Central memory CD8-positive, alpha-beta T cell (primary cell): ENCODE measurements around the gene SOS1.

Source experiments
- ATAC-seq: fragments of 150-1000 bp; cut with Tn5 transposase; replicated peaks from 2 replicates; pipeline ENCODE4 v1.10.0; 2022; ENCODE audit warnings: mild to moderate bottlenecking, moderate FRiP score, moderate number of reproducible peaks; ENCODE audit not compliant: poor library complexity, severe bottlenecking; ENCODE audit errors: extremely low read depth
- DNase-seq, 2 donors: peaks; one replicate each; pipeline ENCODE4 v3.0.0; 2021; ENCODE audit warnings: low spot score in 2 of 2
- H3K27ac Mint-ChIP-seq: one replicate; pipeline ENCODE4 v1.8.0; 2022; ENCODE audit warnings: low read depth, mild to moderate bottlenecking, moderate library complexity, mixed read lengths
- H3K27me3 Mint-ChIP-seq: one replicate; pipeline ENCODE4 v1.8.0; 2022; ENCODE audit warnings: mixed read lengths
- H3K36me3 Mint-ChIP-seq: one replicate; pipeline ENCODE4 v1.8.0; 2022; ENCODE audit warnings: mild to moderate bottlenecking, moderate library complexity, mixed read lengths; ENCODE audit not compliant: insufficient read depth
- H3K4me1 Mint-ChIP-seq: one replicate; pipeline ENCODE4 v1.8.0; 2022; ENCODE audit warnings: mixed read lengths
- H3K4me3 Mint-ChIP-seq: one replicate; pipeline ENCODE4 v1.8.0; 2022; ENCODE audit warnings: mild to moderate bottlenecking, moderate library complexity, mixed read lengths
- H3K9me3 Mint-ChIP-seq: one replicate; pipeline ENCODE4 v1.8.0; 2022; ENCODE audit warnings: mixed read lengths

Gene SOS1

DNA sequence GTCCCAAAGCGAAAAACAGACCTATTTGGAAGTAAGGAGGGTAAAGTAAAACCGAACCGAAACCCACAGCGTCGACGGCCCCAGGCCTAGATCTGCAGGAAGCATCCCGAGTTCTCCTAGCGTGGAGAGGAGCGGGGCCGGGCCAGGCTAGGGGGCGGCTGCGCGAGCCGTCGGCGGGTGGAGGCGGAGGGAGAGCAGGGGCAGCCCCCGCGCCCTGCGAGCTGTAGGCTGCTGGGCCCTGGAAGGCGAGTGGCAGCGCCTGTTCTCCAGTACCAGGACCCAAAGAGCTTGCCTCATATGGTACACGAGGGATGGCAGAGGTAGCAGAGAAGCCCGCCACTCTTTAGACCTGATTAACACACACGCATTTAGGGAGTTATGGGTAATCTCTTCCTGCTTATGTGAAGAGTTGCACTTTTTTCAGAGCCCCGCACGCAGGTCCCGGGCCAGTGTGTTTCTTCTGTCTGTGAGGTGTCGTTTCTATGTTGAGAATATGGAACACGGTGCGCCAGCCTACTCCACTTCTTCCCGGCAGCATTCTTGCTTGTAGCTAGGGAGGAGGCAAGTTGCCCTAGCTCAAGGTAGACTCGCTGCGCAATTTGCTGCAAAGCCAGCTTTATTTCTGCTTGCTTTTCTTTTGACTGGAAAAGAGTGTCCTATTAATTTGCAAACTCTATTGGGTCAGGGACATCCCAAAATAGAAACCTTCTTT is 160.1 kb downstream of the SOS1 start:
- no peaks in the 10 kb centered on the region for H3K9me3 Mint-ChIP-seq
- DNase-seq (no peak), ATAC-seq (no peak)
- peak overlapping the region; percentile 33 for H3K4me3 Mint-ChIP-seq
- H3K36me3 Mint-ChIP-seq, result no peaks in the 10 kb centered on the region
- no peak overlapping the region for H3K27ac Mint-ChIP-seq
- no peaks in the 10 kb centered on the region for H3K4me1 Mint-ChIP-seq
- H3K27me3 Mint-ChIP-seq, result peaks cover 70% of the 10 kb centered on the region

DNA sequence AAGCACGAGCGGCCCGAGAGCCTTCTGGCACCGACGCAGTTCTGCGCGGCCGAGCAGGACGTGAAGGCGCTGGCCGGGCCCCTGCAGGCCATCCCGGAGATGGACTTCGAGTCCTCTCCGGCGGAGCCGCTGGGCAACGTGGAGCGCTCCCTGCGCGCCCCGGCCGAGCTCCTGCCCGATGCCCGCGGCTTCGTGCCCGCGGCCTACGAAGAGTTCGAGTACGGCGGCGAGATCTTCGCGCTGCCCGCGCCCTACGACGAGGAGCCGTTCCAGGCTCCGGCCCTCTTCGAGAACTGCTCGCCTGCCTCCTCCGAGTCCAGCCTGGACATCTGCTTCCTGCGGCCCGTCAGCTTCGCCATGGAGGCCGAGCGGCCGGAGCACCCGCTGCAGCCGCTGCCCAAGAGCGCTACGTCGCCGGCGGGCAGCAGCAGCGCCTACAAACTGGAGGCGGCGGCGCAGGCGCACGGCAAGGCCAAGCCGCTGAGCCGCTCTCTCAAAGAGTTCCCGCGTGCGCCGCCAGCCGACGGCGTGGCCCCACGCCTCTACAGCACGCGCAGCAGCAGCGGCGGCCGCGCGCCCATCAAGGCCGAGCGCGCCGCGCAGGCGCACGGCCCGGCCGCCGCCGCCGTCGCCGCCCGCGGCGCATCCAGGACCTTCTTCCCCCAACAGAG is 160.8 kb downstream of the SOS1 start:
- Mint-ChIP-seq H3K36me3 (no peaks in the 10 kb centered on the region), H3K27ac (no peak overlapping the region), H3K9me3 (no peaks in the 10 kb centered on the region), H3K4me3 (peak overlapping the region; percentile 33), H3K27me3 (peaks cover 70% of the 10 kb centered on the region), H3K4me1 (no peaks in the 10 kb centered on the region)
- peak; percentile 17 to 20 for DNase-seq
- ATAC-seq, result peak; percentile 93

DNA sequence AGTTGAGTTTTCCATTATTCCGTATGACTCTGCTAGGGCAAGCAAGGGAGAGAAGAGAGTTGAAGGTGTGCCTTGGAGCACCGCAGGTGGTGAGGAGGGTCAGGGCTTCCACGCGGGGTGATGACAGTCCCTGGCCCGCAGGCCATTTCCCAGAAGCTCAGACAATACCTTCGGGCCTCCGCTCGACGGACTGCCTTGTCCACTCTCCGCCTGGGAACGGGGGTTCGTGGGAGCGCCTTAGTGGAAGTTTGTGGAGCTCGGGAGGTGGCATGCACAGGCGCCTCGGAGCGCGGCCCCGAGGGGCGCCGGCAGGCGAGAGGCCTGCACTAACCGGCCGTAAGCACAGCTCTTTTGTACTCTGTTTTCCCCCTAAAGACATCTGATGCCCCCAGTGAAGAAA is 161.4 kb downstream of the SOS1 start:
- no peaks in the 10 kb centered on the region for H3K9me3 Mint-ChIP-seq
- no peak for ATAC-seq
- no peaks in the 10 kb centered on the region for H3K36me3 Mint-ChIP-seq
- peak overlapping the region; percentile 56 for H3K4me3 Mint-ChIP-seq
- no peak for DNase-seq
- H3K27ac Mint-ChIP-seq, result peak overlapping the region; percentile 17
- no peaks in the 10 kb centered on the region for H3K4me1 Mint-ChIP-seq
- peaks cover 70% of the 10 kb centered on the region for H3K27me3 Mint-ChIP-seq

DNA sequence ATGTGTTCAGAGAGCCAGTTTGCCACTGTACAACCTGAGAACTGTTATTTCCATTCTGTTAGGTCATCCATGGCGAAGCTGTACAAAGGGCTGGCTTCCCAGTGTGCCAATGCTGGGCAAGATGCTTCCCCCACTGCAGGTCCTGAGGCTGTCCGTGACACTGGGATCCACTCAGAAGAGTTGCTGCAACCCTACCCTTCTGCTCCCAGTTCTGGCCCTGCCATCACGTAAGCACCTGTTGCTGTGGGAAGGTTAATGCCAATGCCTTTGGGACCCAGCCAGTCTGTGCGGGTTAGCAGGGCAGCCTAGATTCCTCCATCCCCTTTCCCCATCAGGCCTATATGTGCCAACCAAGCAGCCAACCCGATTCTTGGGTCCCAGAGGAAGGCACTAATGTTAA is 162.9 kb downstream of the SOS1 start:
- H3K9me3 Mint-ChIP-seq, result no peaks in the 10 kb centered on the region
- no peak for DNase-seq
- ATAC-seq, result no peak
- no peak overlapping the region for H3K4me3 Mint-ChIP-seq
- no peak overlapping the region for H3K27ac Mint-ChIP-seq
- no peaks in the 10 kb centered on the region for H3K4me1 Mint-ChIP-seq
- no peaks in the 10 kb centered on the region for H3K36me3 Mint-ChIP-seq
- peaks cover 59% of the 10 kb centered on the region for H3K27me3 Mint-ChIP-seq

DNA sequence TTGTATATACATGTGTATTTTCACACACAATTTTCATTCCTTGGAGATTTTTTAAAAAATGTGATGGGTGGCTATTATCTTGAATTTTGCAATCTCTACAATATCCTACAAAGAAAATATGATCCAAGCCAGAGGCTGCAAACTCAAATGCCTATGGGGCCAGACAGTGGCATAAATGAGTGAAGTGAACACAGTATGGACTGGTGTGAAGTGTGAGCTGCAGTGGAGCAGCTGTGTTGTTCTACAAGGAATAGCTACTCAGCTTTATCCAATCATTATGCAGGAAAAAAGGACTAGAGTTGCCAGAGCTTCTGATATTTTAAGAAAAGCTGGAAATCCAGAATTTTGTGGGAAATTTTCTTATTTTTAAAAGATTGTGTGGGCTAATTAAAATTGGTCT is 169.1 kb downstream of the SOS1 start:
- Mint-ChIP-seq H3K9me3 (no peaks in the 10 kb centered on the region), H3K27me3 (peaks cover 9% of the 10 kb centered on the region), H3K4me3 (no peak overlapping the region), H3K36me3 (no peaks in the 10 kb centered on the region), H3K4me1 (no peaks in the 10 kb centered on the region), H3K27ac (no peak overlapping the region)
- no peak for DNase-seq
- ATAC-seq, result no peak

DNA sequence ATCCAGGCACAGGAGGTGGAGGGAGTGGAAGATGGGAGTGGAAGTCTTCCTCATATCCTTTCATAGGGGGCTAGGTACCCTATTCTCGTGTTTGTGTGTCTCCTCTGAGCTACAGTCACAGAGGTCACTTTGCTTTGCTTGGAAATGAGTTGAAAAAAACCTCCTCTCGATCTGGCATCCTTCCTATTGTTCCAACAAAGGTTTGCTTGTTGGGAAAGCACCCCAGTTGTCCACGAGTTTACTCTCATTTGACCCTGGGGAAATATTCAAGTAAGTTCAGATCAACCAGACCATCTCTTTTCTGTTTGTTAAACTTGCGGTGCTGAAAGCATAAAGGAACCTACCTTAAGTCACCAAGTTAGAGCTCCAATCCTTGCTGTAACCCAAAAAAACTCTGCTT is 171.9 kb downstream of the SOS1 start:
- Mint-ChIP-seq H3K9me3 (no peaks in the 10 kb centered on the region), H3K4me3 (no peak overlapping the region), H3K27me3 (peaks cover 2% of the 10 kb centered on the region), H3K4me1 (no peaks in the 10 kb centered on the region), H3K27ac (no peak overlapping the region), H3K36me3 (no peaks in the 10 kb centered on the region)
- ATAC-seq, result no peak
- DNase-seq, result no peak

DNA sequence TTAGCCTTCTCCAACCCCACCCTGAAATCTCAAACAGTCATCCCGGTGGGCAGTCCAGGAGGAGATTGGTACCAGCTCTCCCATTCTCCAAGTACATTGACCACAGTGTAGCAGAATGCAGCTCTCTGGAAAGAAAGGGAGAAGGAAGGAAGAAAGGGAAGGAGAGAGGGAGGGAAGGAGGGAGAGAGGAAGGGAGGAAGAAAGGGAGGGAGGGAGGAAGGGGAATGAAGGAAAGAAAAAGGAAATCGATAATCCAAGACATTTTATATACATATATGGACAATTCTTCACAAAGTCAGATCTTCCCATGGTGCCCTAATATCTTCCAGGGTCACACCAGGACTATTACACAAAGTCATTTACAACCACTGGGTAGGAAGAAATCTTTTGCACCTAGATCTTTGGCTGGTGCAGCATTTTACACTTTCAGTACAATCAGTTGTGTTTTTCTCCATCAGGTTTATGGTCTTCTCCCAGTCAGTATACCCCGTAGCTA is 172.4 kb downstream of the SOS1 start:
- no peak for ATAC-seq
- no peak overlapping the region for H3K27ac Mint-ChIP-seq
- no peaks in the 10 kb centered on the region for H3K9me3 Mint-ChIP-seq
- no peak for DNase-seq
- peaks cover 7% of the 10 kb centered on the region for H3K27me3 Mint-ChIP-seq
- no peaks in the 10 kb centered on the region for H3K4me1 Mint-ChIP-seq
- H3K36me3 Mint-ChIP-seq, result no peaks in the 10 kb centered on the region
- H3K4me3 Mint-ChIP-seq, result no peak overlapping the region

DNA sequence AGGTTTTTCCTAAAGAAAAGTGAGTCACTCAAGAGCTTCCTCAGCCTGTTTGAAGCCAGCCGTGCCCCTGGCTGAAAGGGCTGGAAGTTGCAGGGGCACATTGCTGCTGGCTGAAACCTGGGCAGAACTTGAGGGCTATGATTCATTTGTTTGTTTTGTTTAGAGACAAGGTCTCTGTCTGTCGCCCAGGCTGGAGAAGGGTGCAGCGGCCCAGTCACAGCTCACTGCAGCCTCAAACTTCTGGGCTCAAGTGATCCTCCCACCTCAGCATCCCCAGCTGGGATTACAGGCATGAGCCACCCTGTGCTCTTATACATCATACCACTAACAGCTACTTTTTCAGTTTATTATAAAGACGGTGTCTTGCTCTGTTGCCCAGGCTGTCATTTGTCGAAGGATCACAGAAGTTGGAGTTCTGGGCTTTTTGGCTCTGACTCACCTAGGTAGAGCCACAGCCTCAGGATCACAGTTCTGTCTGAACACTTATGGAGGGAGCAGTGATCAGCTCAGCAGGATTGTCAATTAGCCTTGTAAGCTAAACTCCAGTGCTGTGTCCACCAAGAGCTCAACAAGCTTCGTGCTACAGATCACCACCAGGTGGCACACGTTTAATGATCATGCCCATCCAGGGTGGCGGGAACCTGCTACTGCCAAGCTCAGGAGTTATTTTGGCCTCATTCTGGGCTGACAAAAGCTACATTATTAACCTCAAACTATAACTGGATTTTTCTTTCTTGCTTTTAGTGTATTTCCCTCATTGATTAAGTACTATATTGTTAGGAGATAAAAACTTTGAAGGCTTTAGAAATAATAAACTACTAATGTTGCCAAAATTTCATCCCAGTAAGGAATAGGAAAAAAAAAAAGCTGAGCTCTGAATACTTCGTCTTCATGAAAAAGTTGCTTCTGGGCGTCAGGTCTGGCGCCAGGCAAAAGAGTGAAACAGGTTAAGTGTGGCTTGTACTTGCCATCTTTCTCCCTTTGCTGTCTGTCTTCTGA is 173.3 kb downstream of the SOS1 start:
- no peak overlapping the region for H3K4me3 Mint-ChIP-seq
- no peak for ATAC-seq

DNA sequence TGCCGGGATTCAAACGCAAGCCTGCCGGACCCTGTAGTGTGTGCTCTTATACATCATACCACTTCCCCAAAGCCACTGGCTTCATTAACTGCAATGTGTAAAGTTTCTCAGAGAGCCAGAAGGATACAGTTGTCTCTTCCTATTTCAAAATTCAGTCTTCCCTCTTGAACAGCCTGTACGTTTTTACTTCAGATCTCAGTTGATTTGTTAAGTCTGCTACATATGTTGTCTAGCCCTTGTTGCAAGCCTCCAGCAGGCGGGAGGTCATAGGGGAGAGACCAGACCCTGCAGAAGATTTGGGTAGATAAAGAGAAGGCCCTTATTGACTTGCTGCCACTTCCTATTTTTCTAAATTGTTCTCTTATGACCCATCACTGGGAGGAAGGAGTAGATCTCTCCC is 174.9 kb downstream of the SOS1 start:
- Mint-ChIP-seq H3K4me3 (no peak overlapping the region), H3K27me3 (peaks cover 21% of the 10 kb centered on the region), H3K27ac (no peak overlapping the region), H3K4me1 (no peaks in the 10 kb centered on the region), H3K36me3 (no peaks in the 10 kb centered on the region), H3K9me3 (no peaks in the 10 kb centered on the region)
- DNase-seq (no peak), ATAC-seq (no peak)

More for the DNA sequence above, 173.3 kb downstream of the SOS1 start:
- Mint-ChIP-seq H3K27me3 (peaks cover 13% of the 10 kb centered on the region), H3K9me3 (no peaks in the 10 kb centered on the region), H3K4me1 (no peaks in the 10 kb centered on the region), H3K27ac (no peak overlapping the region), H3K36me3 (no peaks in the 10 kb centered on the region)
- peak; percentile 23 to 28 for DNase-seq

DNA sequence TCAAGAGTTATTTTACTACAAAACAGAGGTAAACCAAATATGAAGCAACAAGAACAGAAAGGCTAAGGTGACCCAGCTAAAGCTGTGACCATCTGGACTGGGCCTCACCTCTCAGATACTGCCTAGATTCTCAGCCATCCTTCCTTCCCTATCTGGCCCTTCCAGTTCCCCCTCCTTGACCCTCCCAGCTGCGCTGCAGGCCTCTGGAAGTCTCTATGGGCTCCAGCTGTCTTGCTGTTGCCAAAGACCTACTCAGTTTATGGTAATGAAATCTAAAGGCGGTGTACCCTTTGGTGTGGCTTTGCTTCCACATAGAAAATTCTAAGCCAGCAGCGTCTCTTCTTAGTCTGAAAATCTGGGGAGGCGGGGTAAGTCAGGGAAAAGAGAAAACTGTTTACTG is 175.5 kb downstream of the SOS1 start:
- no peak overlapping the region for H3K4me3 Mint-ChIP-seq
- H3K4me1 Mint-ChIP-seq, result no peaks in the 10 kb centered on the region
- no peak overlapping the region for H3K27ac Mint-ChIP-seq
- DNase-seq (no peak), ATAC-seq (no peak)
- no peaks in the 10 kb centered on the region for H3K9me3 Mint-ChIP-seq
- peaks cover 21% of the 10 kb centered on the region for H3K27me3 Mint-ChIP-seq
- H3K36me3 Mint-ChIP-seq, result no peaks in the 10 kb centered on the region

DNA sequence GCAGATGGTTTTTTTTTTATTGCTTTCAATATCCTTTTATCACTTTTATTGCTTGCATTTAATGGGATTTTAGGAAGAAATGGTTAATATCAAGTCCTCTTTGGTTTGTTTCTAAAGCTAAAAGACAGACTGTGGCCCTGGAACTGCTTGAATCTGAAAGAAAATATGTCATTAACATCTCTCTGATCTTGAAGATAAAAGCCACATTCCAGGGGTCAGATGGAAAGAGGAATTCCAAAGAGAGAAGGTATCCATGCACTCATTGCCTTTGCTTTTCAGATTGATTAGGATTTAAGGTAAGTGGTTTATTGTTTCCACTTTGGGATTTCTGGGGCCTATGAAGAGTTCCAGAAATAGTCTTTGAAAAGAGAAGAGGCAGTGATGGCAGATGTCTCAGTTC is 177.1 kb downstream of the SOS1 start:
- Mint-ChIP-seq H3K9me3 (no peaks in the 10 kb centered on the region), H3K27me3 (peaks cover 21% of the 10 kb centered on the region), H3K4me3 (no peak overlapping the region), H3K36me3 (no peaks in the 10 kb centered on the region), H3K4me1 (no peaks in the 10 kb centered on the region), H3K27ac (no peak overlapping the region)
- no peak for ATAC-seq
- no peak for DNase-seq

DNA sequence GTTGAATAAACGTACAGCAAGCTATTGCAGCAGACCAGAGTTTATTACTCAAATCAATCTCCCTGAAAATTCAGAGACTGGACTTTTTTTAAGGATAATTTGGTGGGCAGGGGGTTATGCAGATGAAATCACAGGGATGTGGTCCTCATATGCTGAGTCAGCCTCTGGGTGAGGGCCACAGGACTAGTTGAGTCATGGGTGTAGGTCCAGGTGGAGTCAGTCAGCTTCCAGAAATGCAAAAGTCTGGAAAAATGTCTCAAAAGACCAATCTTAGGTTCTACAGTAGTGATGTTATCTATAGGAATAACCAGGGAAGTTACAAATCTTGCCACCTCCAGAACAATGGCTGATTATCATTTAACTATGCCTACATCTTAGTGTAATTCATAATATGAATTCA is 180.1 kb downstream of the SOS1 start:
- H3K27me3 Mint-ChIP-seq, result peaks cover 26% of the 10 kb centered on the region
- H3K9me3 Mint-ChIP-seq, result no peaks in the 10 kb centered on the region
- H3K36me3 Mint-ChIP-seq, result no peaks in the 10 kb centered on the region
- no peak overlapping the region for H3K4me3 Mint-ChIP-seq
- H3K27ac Mint-ChIP-seq, result no peak overlapping the region
- H3K4me1 Mint-ChIP-seq, result no peaks in the 10 kb centered on the region
- ATAC-seq, result no peak
- no peak for DNase-seq
